HFF-Myc (cell line): Measurements from ENCODE around the gene EIF5B.

Experiments
- DNase-seq: peaks from one replicate; pipeline ENCODE4 v3.0.0-alpha.2; 2011; ENCODE audit warnings: low read depth; ENCODE audit errors: extremely low read depth
- H3K4me3 ChIP-seq: replicated peaks from 2 replicates; pipeline ENCODE4 v1.5.1; 2011; ENCODE audit warnings: low read depth, mild to moderate bottlenecking, control low read depth, low read length
- CTCF ChIP-seq: IDR thresholded peaks from 2 replicates; pipeline ENCODE4 v1.5.1; 2012; ENCODE audit warnings: mild to moderate bottlenecking, low read depth, low read length, control low read depth; ENCODE audit errors: missing control alignments

EIF5B gene

GRCh38 chr2:99436874-99437273 is 99.7 kb downstream of the EIF5B start:
- no peak overlapping the region for H3K4me3 ChIP-seq
- no peak for DNase-seq
- no peak for TF ChIP-seq CTCF

GRCh38 chr2:99439971-99440505 is 102.8 kb downstream of the EIF5B start:
- H3K4me3 ChIP-seq: no peak overlapping the region
- no peak for TF ChIP-seq CTCF
- no peak for DNase-seq

GRCh38 chr2:99442837-99443236 is 105.6 kb downstream of the EIF5B start:
- H3K4me3 ChIP-seq: no peak overlapping the region
- no peak for TF ChIP-seq CTCF
- DNase-seq: no peak

- TF ChIP-seq CTCF: no peak
- no peak for DNase-seq
Observed at GRCh38 chr2:99444222-99444621, 107.0 kb downstream of the EIF5B start.

GRCh38 chr2:99445065-99445464 is 107.9 kb downstream of the EIF5B start:
- DNase-seq: no peak
- H3K4me3 ChIP-seq: no peak overlapping the region
- TF ChIP-seq CTCF: no peak

More at GRCh38 chr2:99444222-99444621, 107.0 kb downstream of the EIF5B start:
- no peak overlapping the region for H3K4me3 ChIP-seq

DNA sequence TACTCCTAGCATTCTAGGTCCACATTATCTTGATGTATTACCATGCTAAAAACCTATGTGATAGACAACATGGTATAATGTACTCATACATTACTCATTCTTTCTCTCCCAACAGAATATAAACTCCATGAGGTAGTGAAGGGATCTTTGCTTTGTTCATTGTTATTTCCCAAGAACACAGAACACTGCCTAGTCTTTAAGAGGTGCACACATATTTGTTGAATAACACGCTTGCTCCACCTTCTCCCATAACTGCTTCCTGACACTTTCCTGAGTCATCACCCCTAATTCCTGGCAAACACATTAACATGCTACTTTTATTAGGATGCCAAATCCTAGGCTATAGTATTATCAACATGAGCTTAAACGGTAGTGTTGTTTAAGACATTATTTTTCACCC is 111.4 kb downstream of the EIF5B start:
- TF ChIP-seq CTCF: no peak

DNA sequence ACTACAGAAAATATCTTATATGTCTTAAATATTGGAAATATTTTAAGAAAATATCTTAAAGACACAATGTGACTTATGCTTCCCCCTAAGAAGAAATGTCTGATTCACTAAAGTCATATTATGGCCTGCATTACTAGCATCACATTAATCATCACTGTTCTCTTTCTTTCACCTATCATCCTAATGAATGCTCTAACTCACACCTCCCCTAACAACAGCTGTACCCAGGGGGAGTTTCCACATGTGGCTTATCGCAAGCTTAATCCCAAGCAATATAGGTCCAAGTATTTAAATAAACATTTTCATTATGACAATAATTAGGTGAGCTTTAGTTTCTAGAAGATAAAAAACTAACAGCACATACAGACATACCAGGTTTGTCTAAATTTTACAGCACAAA is 113.0 kb downstream of the EIF5B start:
- TF ChIP-seq CTCF: no peak
- no peak for DNase-seq

More for the DNA sequence above, 111.4 kb downstream of the EIF5B start:
- no peak overlapping the region for H3K4me3 ChIP-seq
- DNase-seq: no peak

More for the DNA sequence above, 113.0 kb downstream of the EIF5B start:
- no peak overlapping the region for H3K4me3 ChIP-seq
